Occipital lobe (tissue), 2 donors: Measurements from ENCODE around the gene ABCC6. TPM values are rescaled to one million over a fixed set of nuclear protein-coding genes. Genes with fewer than 3 reads are reported as not detected.
"Not testable (repeated sequence)": the region's sequence is repeated elsewhere in the genome, so short reads cannot be mapped to it uniquely, and the experiment has no call there.

Experiments
- DNase-seq: peaks from one replicate; lab custom pipeline; 2025; lab: John Stamatoyannopoulos, UW
- total RNA-seq: library from RNA; depleted of rRNA; stranded (reverse); fragments of >200 nt; gene quantifications from one replicate; pipeline ENCODE4 v1.2.3, GENCODE V29; 2014

Gene ABCC6
- 0.16 TPM for total RNA-seq

GRCh38 chr16:16222850-16223661, at the start of gene ABCC6:
ABCC6 (minus strand) TSS chr16:16223494; CDS start chr16:16223434, 60 bp downstream.
- not testable (repeated sequence) for DNase-seq

- not testable (repeated sequence) for DNase-seq
These were observed 49.4 kb upstream of the ABCC6 start for GRCh38 chr16:16272573-16273221.

DNA sequence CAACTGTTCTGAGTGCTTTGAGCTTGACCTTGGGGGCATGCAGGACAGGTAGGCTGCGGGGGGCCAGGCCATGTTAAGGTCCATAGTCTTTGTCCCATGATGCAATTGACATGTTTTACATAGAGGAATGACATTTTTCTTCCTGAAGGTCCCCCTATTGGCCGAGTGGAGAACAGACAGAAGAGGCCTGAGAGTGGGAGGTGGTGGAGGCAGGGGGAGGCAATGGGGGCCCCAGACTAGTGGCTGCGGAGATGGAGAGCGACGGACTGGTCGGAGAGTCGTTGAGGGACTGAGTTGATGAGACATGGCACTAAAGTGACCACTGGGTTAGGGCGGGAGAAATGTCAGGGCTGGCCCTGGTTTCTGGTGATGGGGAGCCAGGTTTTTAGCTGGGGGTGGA, 48.4 kb upstream of the ABCC6 start:
- not testable (repeated sequence) for DNase-seq

DNA sequence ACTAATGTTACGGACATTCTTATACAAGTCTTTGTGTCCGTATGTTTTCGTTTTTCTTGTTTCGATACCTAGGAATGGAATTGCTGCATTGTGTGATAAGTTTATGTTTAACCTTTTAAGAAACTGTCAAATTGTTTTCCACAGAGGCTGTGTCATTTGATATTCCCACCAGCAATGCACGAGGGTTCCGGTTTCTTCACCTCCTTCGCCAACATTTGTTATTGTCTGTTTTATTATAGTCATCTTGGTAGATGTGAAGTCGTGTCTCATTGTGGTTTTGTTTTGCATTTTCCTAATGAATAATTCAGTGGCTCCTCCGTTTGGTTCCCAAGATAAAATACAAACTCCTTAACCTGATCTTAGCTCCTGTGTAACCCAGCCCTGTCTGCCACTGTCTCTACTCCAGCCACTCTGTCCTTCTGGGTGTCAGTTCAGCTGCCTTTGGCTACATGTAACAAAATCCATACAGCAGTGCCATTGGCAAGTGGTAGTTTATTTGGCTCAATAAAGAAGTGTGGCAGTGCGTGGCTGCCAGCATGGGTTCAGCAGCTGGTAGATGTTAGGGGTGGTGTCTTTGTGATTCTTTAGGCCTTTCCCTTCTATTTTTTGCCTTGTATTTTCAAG, 45.0 kb upstream of the ABCC6 start:
- not testable (repeated sequence) for DNase-seq

DNA sequence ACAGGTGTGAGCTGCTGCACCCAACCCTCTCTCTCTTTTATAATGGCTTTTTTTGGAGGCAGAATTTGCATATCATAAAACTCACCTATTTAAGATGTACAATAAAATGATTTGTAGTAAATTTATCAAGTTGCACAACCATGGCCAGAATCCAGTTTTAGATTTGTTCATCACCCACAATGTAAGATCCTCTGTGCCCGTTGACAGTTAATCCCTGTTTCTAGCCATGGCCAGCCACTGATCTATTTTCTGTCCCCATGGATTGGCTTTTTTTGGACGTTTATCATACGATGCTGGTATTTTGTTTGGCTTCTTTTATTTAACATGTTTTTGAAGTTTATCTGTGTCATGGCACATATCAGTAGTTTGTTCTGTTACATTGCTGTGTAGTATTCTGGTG, 44.4 kb upstream of the ABCC6 start:
- not testable (repeated sequence) for DNase-seq

DNA sequence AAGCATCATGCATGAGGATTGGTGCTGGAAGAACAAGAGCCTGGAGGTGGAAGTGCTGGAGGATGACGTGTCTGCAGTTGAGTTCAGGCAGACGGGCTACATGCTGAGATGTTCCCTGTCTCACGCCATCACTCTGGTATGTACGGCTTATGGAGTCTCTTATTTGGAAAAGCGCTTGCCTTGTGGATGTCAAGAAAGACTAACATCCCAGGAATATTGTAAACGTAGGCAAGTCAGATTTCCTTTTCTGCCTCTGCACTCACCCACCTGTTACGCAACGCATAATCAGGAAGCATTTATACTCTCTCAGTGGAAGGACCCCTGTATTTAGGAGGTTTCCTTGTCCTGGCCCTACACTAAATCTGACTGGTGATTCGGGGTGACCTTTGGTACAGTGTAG, 41.8 kb upstream of the ABCC6 start:
- not testable (repeated sequence) for DNase-seq

GRCh38 chr16:16263947-16264346, 40.7 kb upstream of the ABCC6 start:
- not testable (repeated sequence) for DNase-seq

DNA sequence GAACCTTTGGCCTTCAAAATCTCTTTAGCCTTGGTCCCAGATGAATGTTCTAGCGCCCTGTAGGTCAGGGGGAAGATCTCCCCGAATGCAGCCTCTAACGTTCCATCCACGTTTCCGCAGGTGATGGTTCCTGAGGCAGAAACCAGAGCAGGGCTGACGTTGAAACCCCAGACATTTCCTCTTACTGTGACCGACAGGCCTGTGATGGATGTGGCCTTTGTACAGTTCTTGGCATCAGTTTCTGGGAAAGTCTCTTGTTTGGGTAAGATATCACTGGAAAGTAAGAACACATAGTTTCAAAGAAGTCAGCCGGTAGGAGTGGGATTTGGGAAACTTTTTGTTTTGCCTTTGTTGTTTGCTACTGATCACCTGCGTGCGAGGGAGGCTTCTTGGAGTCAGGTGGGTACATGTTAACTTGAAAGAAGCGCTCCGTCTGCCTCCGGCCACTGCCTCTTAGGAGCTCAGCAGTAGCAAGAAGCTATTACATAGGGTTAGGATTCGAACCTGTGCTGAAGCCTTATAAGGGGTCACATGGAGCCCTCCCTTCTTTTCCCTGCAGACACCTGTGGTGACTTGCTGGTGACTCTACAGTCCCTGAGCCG, 39.8 kb upstream of the ABCC6 start:
- DNase-seq, result not testable (repeated sequence)

GRCh38 chr16:16259971-16260370, 36.7 kb upstream of the ABCC6 start:
- not testable (repeated sequence) for DNase-seq

DNA sequence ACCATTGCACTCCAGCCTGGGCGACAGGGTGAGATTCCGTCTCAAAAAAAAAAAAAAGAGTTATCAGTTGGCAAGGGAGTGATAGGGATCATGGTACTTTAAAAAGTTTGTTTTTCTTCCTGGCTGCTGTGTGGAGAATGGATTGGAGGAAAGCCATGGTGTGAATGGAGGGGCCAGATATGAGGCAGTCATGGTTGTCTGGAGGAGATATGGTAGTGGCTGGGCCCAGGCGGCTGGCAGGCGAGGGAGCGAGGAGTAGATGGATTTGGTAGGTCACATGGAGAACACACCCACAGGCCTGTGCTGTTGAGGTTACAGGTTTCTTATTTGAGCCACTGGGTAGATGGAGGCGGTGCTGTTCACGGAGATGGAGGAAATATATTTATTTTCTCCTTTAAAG, 35.5 kb upstream of the ABCC6 start:
- not testable (repeated sequence) for DNase-seq

DNA sequence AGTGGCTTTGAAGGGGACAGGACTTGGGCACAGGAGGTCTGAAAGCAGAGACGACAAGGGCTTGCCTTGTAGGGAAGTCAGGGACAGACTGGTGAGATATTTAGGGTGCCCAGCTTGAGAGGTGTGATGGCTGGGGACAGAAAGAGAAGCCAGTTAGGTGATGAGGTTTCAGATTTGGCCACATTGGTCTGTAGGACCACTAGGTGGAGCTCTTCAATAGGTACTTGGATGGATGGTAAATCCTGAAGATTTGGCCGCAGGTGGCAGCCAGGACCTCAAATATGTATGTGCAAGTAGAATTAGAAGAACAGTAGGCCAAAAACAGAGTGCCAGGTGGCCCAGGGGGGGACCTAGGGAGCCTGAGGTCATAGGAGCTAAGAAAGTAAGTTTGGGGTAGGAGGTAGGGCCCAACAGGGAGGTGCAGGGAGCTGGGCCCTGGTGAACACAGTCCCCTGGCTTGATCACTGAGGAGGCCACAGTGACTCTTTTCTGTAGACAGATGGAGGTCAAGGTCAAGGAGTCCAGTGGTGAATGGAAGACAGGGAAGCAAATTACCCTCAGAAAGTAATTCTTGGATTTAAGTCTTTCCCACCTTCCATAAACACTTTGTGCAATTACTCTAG, 34.1 kb upstream of the ABCC6 start:
- DNase-seq, result not testable (repeated sequence)

- not testable (repeated sequence) for DNase-seq
These were observed 29.1 kb upstream of the ABCC6 start for GRCh38 chr16:16252377-16252776.

DNA sequence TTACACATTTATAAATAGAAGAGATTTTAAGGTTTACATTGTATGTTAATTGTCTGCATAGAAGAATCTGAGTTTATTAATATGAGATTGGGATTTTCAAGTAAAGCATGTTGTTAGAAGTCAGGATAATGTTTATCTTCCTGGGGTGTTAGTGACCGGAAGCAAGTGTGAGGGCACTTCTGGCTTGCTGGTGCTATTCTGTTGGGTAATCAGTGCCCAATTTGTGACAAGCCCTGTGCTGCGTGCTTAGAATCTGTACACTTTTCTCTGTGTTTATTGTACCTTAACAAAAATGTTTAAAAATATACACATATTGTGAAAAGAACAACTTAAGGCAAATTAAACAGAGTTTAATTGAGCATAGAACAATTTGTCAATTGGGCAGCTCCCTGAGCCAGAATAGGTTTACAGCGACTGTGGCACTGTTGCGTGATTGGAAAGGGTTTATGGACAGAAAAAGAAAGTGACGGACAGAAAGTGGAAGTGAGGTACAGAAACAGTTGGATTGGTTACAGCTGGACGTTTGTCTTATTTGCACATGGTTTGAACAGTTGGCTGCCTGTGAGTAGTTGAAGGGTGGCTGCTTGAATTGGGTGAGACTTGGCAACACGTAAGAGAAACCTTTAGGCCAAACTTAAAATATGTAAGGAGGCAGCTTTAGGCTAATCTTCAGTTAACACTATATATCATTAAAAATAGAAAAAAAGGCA, 26.5 kb upstream of the ABCC6 start:
- DNase-seq, result not testable (repeated sequence)

- DNase-seq, result not testable (repeated sequence)
These were observed 24.1 kb upstream of the ABCC6 start for GRCh38 chr16:16247439-16247838.

GRCh38 chr16:16246578-16247262, 23.4 kb upstream of the ABCC6 start:
- not testable (repeated sequence) for DNase-seq

DNA sequence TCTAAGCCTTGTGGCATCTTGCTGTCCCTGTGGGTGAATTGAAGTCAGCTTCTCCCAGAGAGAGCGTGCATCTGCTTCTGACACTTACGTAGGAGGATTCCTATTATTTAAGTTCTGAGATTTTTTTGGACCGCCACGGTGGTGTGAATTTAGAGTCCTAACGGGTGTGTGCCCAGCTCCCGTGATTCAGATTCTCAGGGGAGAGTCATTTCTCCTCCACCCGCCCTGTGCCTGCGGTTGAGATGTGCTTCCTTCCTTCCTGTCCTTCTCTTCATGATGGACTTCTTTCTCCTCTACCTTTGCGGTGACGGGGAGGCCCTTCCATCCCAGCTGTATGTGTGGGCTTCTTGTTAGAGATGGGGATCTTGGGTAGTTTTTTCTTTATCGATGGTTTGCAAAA, 20.6 kb upstream of the ABCC6 start:
- DNase-seq, result not testable (repeated sequence)

DNA sequence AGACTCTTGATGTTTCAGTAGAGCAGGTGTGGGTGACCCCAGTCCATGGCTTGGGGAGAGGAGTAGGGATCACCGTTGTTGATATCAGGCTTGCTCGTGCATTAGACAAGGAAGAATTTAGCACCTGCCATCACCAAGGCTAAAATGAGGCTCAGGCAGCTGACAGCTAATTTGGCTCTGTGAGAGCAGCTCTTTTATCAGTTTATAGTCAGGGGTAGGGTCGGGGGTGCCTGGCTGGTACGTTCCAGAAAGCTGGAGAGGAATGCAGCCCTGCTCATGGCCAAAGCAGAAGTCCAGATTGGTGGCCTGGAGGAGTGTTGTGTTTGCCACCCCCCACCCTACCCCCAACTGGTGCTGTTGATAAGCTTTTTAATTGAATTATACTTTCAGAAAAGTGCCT, 17.4 kb upstream of the ABCC6 start:
- not testable (repeated sequence) for DNase-seq

DNA sequence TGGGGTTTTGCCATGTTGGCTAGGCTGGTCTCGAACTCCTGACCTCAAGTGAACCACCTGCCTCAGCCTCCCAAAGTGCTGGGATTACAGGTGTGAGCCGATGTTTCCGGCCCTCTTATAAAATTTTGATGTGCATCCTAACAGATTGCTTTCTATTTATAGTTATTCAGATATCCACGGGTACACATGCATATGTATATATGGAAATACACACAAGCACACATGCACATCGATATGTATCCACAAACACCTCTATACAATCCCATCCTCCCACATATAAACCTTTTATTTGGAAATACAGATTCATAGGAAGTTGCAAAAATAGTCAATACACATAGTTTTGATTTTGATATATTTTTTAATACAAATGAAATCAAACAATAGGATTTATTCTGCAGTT, 14.4 kb upstream of the ABCC6 start:
- not testable (repeated sequence) for DNase-seq

GRCh38 chr16:16237071-16237470, 13.8 kb upstream of the ABCC6 start:
- not testable (repeated sequence) for DNase-seq

DNA sequence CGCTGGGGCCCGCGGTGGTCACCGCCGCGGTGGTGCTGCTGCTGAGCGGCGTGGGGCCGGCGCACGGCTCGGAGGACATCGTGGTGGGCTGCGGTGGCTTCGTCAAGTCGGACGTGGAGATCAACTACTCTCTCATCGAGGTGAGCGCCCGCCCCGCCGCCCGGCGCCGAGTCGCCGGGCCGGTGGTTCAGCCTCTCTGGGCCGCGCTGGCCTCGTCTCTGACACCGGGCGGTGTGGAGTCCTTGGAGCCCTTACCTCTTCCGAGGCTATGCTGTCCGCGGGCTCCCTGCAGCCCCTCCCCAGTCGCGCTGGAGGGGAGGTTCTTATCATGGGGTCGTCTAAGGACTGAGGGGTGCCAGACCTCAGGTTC, 9.4 kb upstream of the ABCC6 start:
- DNase-seq, result not testable (repeated sequence)
